GM19023 (cell line): ENCODE data around the gene EML5.

Experiments used
- ATAC-seq: cut with Tn5 transposase; IDR thresholded peaks from one replicate; pipeline ENCODE4 v1.9.1; 2021; ENCODE audit warnings: mild to moderate bottlenecking, moderate library complexity; ENCODE audit not compliant: unreplicated experiment

Gene EML5

DNA sequence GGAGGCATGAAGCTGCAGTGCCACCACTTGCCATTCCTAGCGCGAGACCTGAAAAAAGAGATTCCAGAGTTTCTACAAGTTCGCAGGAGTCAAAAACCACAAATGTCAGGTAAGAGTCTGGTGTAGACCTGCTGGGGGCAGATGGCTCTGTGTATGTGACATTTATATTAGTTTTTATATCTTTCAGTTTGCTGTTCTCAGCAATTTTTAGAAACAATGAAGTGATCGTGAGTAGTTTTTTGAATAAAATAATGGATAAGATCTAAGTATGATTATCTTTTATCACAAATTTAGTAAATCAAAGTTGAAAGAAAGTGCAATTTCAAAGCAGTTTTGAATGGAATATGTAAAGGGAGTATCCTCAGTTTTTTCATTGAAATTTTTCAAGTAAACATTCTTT lies 220.6 kb downstream of the EML5 start:
- no peak for ATAC-seq

DNA sequence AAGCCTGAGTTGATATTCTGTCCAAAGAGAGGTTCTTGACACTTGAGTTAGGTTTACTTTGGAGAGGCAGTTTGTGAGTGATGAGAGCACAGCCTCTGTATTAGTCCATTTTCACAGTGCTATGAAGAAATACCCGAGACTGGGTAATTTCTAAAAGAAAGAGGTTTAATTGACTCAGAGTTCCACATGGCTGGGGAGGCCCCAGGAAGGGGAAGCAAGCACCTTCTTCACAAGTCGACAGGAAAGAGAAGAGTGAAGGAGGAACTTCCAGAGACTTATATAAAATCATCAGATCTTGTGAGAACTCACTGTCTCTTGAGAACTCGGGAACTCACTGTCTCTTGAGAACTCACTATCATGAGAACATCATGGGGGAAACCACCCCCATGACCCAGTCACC lies 224.6 kb downstream of the EML5 start:
- ATAC-seq, result no peak

- ATAC-seq, result no peak
Measured at GRCh38 chr14:88565427-88565826, 227.3 kb downstream of the EML5 start.

- no peak for ATAC-seq
Measured at GRCh38 chr14:88563845-88564244, 228.9 kb downstream of the EML5 start.

GRCh38 chr14:88562831-88563686 lies 229.7 kb downstream of the EML5 start, which contains the start of gene ZC3H14:
Gene ZC3H14 (plus strand): TSS chr14:88563037. CDS start chr14:88563134, 97 bp downstream.
- ATAC-seq, result peak; percentile 96

GRCh38 chr14:88562532-88562830 lies 230.3 kb downstream of the EML5 start:
- no peak for ATAC-seq
